G401.6 (cell line): ENCODE data around the gene TBC1D8.

Source experiments
- FAIRE-seq: peaks from 2 replicates; lab custom pipeline; 2012; peaks lifted over from hg19 to GRCh38; lab: Jason Lieb, UNC

Gene TBC1D8

DNA sequence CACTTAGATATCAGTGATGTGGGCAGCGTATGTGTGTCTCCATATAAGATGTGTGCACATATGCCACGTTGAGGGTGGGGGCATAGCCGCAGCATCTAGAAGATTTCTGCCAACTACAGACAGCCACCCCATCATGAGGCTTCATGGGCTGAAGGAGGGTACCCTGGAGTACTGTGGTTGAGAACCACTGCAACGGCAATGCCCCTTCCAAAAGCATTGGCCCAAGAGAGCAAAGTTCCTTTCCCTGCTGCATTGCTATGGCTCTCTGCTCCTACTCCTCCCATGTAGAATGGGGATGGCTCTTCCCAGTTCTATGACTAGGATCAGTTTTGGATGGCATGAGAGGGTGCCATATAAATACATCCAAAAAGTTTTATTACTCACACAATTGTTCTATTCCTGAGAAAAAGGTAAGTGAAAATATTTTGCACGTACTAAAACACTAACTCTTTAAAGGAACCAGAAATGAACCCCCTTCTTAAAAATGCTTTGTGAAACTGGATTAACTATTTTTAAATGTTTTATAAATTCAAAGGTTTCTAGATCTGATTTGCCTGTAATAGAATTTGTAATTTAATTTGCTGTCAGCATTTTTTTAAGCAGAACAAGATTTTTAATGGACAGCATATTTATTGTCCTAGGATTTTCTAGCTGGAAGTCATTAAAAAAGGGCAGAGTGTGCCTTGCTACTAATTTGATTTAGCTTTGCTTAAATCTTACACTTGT lies 153.5 kb downstream of the TBC1D8 start:
- FAIRE-seq, result no peak

- no peak for FAIRE-seq
These were observed 155.7 kb downstream of the TBC1D8 start for GRCh38 chr2:100995309-100996075.

GRCh38 chr2:100993294-100993693 lies 157.9 kb downstream of the TBC1D8 start:
- FAIRE-seq, result no peak

DNA sequence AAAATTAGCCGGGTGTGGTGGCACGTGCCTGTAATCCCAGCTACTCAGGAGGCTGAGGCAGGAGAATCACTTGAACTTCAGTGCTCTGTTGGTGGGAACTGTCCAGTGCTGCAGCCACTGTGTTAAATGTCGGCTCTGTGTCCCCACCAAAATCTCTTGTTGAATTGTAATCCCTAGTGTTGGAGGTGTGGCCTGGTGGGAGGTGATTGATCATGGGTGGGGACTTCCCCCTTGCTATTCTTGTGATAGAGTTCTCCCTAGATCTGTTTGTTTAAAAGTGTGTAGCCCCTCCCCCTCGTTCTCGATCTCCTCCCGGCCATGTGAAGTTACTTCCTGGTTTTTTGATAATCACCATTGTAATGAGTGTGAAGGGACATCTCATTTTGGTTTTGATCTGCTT lies 158.9 kb downstream of the TBC1D8 start:
- no peak for FAIRE-seq

- FAIRE-seq, result no peak
These were observed 159.8 kb downstream of the TBC1D8 start for GRCh38 chr2:100991404-100991773.

DNA sequence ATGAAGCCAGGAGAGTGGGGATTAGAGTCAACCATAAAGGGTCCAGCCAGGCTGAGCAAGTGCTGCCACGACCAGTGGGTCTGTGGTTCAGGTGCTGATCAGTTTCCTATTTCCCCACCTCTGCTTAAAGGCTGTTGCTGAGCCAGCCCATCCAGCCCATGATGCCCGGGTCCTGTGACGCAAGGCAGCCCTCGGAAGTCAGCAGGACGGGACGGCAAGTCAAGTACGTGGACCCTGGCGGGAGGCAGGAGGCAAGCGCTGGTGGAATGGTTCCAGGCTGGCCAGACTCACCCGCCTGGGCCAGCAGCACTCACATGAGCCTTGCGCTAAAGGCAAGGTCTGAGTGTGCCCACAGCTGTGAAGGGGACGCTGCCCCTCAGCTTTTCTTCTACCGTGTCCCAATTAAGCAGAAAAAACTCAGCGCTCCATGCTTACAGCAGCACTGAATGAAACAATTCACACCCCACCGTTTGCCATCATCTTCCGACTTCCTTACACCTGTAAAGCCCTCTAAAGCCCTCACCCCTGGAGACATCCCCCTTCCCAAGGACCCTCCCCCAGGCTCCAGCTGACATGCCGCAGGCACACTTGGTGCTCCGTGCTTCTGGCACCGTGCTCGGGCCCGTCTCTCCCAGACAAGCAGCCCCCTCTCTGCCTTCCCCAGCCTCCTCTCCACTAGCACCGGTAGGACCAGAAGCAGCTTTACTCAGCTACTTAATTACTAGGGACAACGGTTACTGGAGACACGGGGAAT lies 160.4 kb downstream of the TBC1D8 start:
- FAIRE-seq, result no peak

DNA sequence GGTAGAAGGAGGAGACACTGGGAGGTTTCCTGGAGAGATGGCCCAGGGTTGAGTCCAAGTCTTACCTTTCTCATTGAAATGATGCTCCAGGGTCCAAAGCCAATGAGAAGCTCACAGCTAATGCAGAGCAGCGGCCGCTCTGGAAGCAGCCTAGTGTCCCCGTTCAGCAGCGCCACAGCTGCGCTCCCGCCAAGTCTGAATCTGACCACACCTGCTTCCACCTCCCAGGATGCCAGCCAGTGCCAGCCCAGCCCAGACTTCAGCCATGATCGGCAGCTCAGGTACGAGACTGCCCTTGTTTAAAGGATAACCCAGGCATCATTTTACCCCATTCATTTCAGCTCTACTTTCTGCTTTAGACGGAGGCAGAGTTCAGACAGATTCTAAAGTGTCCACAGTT lies 161.0 kb downstream of the TBC1D8 start:
- FAIRE-seq, result no peak

- FAIRE-seq, result no peak
These were observed 161.5 kb downstream of the TBC1D8 start for GRCh38 chr2:100989666-100990065.

GRCh38 chr2:100988630-100989417 lies 162.4 kb downstream of the TBC1D8 start:
- FAIRE-seq, result no peak

DNA sequence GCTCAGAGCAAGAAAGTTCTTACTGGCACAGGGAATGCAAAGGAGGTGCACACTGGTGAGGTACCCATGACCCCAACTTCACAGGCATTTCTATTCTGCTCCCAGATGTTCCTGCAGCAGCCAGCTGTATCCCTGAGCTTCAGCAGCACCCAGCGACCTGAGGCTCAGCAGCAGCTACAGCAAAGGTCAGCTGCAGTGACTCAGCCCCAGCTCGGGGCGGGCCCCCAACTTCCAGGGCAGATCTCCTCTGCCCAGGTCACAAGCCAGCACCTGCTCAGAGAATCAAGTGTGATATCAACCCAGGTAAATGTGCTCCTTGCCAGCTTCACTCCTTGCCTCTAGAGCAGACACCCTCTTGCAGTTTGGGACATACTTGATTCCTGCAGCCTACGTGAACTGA lies 163.2 kb downstream of the TBC1D8 start:
- no peak for FAIRE-seq

DNA sequence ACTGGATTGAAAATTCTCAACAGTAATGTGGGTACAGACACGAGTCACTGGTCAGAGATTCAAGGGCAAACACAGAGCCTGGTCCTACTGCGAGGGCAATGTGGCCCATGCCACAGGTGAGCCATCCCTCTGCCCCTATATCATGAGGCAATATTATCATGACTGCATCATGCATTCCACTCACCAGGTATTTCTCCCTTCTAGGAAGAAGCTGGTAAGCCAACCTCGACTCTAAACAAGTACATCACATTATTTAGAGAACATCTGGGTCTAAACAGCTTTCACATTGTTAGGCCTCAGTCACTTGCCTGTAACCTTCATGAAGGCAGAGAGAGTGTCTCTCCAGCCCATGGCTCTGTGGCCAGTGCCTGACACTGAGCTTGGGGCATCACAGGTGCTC lies 163.6 kb downstream of the TBC1D8 start:
- no peak for FAIRE-seq

DNA sequence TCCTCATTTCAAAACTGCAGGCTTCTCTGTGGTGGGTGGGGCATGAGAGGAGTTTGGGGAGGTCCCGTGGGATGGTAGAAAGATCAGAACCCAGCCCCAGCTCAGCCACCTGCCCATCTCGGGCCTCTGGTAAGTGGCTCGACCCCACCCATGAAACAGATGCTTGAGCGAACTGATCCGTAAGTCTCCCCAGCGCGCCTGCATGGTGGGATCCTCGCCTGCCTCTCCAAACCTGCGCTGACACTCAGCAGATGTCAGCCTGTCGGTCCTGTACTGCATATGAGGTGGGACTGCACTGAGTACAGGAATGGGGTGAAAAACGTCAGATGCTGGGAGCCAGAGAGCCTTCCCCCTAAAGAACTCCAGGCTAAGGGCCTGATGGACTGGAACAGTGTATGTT lies 165.0 kb downstream of the TBC1D8 start:
- no peak for FAIRE-seq

- FAIRE-seq, result no peak
These were observed 166.3 kb downstream of the TBC1D8 start for GRCh38 chr2:100984892-100985307.

- FAIRE-seq, result no peak
These were observed 167.4 kb downstream of the TBC1D8 start for GRCh38 chr2:100983684-100984310.

DNA sequence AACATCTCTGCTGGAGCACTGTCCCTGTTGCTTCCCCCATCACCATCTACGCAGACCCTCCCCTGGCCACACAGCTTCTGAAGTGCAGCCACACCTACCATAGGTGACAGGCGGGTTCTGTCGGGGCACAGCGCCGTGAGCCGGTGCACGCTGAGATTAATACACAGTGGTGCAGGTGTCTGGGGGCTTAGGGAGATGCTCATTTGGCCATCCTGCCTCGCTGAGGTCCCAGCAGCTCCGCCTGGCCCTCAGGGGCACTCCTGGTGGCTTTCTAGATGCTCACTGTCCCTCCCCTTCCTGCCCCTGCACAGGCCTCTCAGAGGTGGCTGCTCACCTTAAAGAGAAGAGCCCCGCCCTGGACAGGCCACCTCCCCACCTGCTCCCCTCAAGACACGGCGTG lies 168.0 kb downstream of the TBC1D8 start:
- FAIRE-seq, result no peak

- FAIRE-seq, result no peak
These were observed 168.7 kb downstream of the TBC1D8 start for GRCh38 chr2:100982431-100982861.

DNA sequence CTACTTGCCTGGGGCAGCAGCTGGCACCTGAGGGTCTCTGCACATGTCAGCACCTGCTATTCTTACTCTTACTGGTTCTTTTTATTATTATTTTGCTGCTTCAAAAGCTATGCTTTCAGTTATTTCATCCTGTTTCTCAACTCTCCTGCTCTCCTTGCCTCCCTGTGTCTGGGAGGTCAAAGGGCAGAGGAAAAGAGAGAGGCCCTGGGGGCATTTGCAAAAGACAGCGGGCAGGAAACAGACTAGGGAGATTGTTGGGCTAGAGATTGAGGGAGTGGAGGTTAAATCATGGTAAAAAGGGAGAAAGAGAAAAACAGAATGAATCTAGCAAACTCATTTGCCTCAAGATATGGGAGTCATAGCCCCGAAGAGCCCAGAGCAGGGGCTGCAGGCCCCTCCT lies 170.2 kb downstream of the TBC1D8 start:
- FAIRE-seq, result no peak

DNA sequence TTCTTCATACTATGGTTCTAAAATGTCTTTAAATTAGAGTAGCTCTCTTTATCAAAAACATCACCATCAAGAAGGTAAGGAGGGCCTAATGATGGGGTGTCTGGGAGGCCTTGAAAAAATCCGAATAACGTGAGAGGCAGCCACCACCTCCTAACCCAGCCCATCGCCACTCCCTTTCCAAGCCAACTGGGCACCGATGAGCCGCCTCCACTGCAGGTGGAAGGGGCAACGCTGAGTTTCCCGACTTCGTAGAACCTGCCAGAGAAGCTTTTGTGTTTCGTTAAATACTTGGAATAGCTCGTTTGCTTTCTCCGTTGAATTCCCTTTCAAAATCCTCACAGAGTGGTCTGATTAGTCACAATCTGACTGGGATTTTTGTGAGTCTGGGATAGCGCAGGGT lies 171.1 kb downstream of the TBC1D8 start:
- no peak for FAIRE-seq

DNA sequence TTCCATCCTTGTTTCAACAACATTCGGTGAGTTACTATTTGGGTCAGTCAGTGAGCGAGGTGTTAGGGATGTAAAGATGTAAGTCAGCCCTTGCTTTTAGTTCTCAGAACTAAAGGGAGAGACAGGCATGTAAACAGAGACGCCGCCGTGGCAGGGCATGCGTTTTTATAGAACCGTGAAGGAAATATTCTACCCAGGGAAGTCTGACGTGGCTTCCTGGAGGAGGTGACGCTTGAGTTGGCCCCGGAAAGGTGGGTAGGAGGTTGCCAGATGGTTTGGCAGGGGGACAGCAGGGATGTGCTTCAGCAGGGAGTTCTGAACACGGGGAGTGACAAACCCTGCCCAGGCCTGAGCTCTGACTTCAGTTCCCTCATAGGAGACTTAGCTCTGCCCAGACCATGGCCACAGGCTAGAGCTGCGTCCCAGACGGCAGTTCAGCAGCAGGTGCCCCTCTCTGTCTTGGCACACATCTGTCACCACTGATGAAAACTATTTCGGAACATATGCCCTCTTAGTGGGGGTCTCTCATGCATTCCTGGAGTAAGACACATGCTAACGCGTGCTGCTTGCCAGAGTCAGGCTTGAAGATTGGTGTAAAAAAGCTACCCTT lies 172.5 kb downstream of the TBC1D8 start:
- no peak for FAIRE-seq

DNA sequence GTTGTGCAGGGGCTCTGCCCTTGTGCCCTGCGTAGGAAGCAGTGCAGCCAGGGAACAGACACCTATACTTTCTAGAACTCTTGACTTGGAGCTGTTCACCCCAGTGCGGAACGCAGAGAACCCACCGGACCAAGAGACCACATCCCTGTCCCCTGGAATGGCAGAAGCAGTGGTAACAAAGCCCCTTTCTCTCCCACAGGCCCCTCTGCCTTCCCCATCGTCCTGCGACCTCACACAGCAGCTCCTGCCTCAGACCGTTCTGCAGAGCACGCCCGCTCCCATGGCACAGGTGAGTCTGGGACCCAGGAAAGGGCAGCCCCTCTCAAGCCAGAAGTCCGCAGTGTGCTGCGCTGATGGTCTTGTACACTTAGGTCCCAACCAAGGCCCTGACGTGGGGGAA lies 173.7 kb downstream of the TBC1D8 start:
- FAIRE-seq, result no peak

GRCh38 chr2:100976645-100977391 lies 174.4 kb downstream of the TBC1D8 start:
- no peak for FAIRE-seq
